Endothelial cell (in vitro differentiated cells): ENCODE results near the gene PEX11A. TPM values are rescaled to one million over a fixed set of nuclear protein-coding genes. Genes with fewer than 3 reads are reported as not detected.

ENCODE experiments used
- DNase-seq: peaks from one replicate; pipeline ENCODE4 v3.0.0; 2021; ENCODE audit warnings: low spot score
- H3K27ac Mint-ChIP-seq: one replicate; pipeline ENCODE4 v1.8.0; 2021; ENCODE audit warnings: mixed read lengths, inconsistent platforms; ENCODE audit not compliant: unreplicated experiment
- H3K27me3 Mint-ChIP-seq: one replicate; pipeline ENCODE4 v1.8.0; 2021; ENCODE audit warnings: mild to moderate bottlenecking, moderate library complexity, mixed read lengths, inconsistent platforms; ENCODE audit not compliant: unreplicated experiment
- H3K36me3 Mint-ChIP-seq: one replicate; pipeline ENCODE4 v1.8.0; 2021; ENCODE audit warnings: mild to moderate bottlenecking, low read depth, mixed read lengths, inconsistent platforms; ENCODE audit not compliant: unreplicated experiment
- H3K4me1 Mint-ChIP-seq: one replicate; pipeline ENCODE4 v1.8.0; 2021; ENCODE audit warnings: mild to moderate bottlenecking, mixed read lengths, inconsistent platforms; ENCODE audit not compliant: unreplicated experiment
- H3K4me3 Mint-ChIP-seq: one replicate; pipeline ENCODE4 v1.8.0; 2021; ENCODE audit warnings: mild to moderate bottlenecking, mixed read lengths, inconsistent platforms; ENCODE audit not compliant: unreplicated experiment
- H3K9me3 Mint-ChIP-seq: one replicate; pipeline ENCODE4 v1.8.0; 2021; ENCODE audit warnings: mixed read lengths, inconsistent platforms; ENCODE audit not compliant: unreplicated experiment
- CTCF ChIP-seq: fragments of 200-600 bp; sonication (generic); IDR thresholded peaks from one replicate; pipeline ENCODE4 v1.5.0; 2021; ENCODE audit warnings: antibody characterized with exemption; ENCODE audit not compliant: unreplicated experiment
- total RNA-seq: library from RNA; stranded (reverse); fragmentation: NEBNext Ultra II Directional; extraction: Animal tissue kit (Norgen Biotek cat#: 25700); gene quantifications from one replicate; pipeline ENCODE4 v1.2.1, GENCODE V29; 2021; ENCODE audit not compliant: unreplicated experiment

Gene PEX11A
- total RNA-seq, 1 donor from 2014 or later, result 4.5 TPM

GRCh38 chr15:89666184-89666857 lies 24.2 kb downstream of the PEX11A start:
- peaks cover 5% of the 10 kb centered on the region for H3K4me1 Mint-ChIP-seq
- H3K27me3 Mint-ChIP-seq, result peaks cover 10% of the 10 kb centered on the region
- TF ChIP-seq CTCF, result no peak
- no peak for DNase-seq
- H3K9me3 Mint-ChIP-seq, result no peaks in the 10 kb centered on the region
- H3K27ac Mint-ChIP-seq, result no peak overlapping the region
- no peak overlapping the region for H3K4me3 Mint-ChIP-seq
- H3K36me3 Mint-ChIP-seq, result no peaks in the 10 kb centered on the region

GRCh38 chr15:89665449-89666181 lies 24.9 kb downstream of the PEX11A start:
- Mint-ChIP-seq H3K27me3 (peaks cover 10% of the 10 kb centered on the region), H3K27ac (no peak overlapping the region), H3K4me3 (no peak overlapping the region), H3K36me3 (no peaks in the 10 kb centered on the region), H3K4me1 (peaks cover 5% of the 10 kb centered on the region), H3K9me3 (no peaks in the 10 kb centered on the region)
- peak; percentile 66 for DNase-seq
- TF ChIP-seq CTCF, result no peak

GRCh38 chr15:89664441-89665350 lies 25.9 kb downstream of the PEX11A start:
- Mint-ChIP-seq H3K9me3 (no peaks in the 10 kb centered on the region), H3K36me3 (no peaks in the 10 kb centered on the region), H3K4me1 (peaks cover 5% of the 10 kb centered on the region), H3K27me3 (peaks cover 8% of the 10 kb centered on the region), H3K27ac (peak overlapping the region; percentile 26), H3K4me3 (peak overlapping the region; percentile 86)
- no peak for TF ChIP-seq CTCF
- no peak for DNase-seq

GRCh38 chr15:89662893-89663626 lies 27.5 kb downstream of the PEX11A start:
- H3K4me3 Mint-ChIP-seq, result no peak overlapping the region

More at GRCh38 chr15:89662893-89663626, 27.5 kb downstream of the PEX11A start:
- Mint-ChIP-seq H3K9me3 (no peaks in the 10 kb centered on the region), H3K27me3 (peaks cover 8% of the 10 kb centered on the region), H3K27ac (no peak overlapping the region), H3K36me3 (no peaks in the 10 kb centered on the region), H3K4me1 (peaks cover 5% of the 10 kb centered on the region)
- TF ChIP-seq CTCF, result no peak
- DNase-seq, result peak; percentile 32
